ENCODE measurements around the gene SLC1A6.

DNA sequence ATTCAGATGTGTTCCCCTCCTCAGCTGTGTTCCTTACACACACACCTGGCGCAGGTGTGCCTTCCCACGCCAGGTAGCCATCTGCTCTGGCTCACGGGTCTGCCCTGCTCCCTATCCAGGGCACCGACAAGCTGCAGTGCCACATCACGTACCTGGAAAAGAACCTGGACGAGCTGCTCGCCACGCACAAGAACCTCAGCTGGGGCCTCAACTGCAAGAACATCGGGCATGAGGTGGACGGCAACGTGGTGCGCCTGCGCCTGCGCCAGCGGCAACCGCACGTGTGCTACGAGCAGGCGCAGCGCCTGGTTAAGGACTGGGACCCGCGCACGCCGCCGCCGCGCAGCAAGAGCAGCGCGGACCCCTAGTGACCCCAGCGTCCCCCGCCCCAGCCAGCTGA lies 43.1 kb upstream of the SLC1A6 start:
- TF ChIP-seq YY1 (IDR thresholded peaks at IDR 0.05; ENCODE audit: insufficient read depth, insufficient read length) (no peak), ZNF274 (IDR thresholded peaks at IDR 0.05; ENCODE audit: low read depth, low read length) (no peak), SUZ12 (IDR thresholded peaks at IDR 0.05; ENCODE audit: extremely low read depth, insufficient read depth, insufficient read length) (no peak)
